NCI-H2081 treated with DMSO at 0.1 percent for 48 hours (cell line): ENCODE results near the gene GSK3A.
"Not testable (repeated sequence)": the region's sequence is repeated elsewhere in the genome, so short reads cannot be mapped to it uniquely, and the experiment has no call there.

Experiments
- DNase-seq: peaks from one replicate; lab custom pipeline; 2025; lab: John Stamatoyannopoulos, UW

Gene GSK3A

GRCh38 chr19:42268142-42268703 is 25.8 kb upstream of the GSK3A start:
- DNase-seq: peak; percentile 95

GRCh38 chr19:42267644-42268141 is 25.3 kb upstream of the GSK3A start:
- no peak for DNase-seq

- not testable (repeated sequence) for DNase-seq
These were observed 24.7 kb upstream of the GSK3A start for GRCh38 chr19:42266928-42267603.

- not testable (repeated sequence) for DNase-seq
These were observed 23.7 kb upstream of the GSK3A start for GRCh38 chr19:42266105-42266504.

- no peak for DNase-seq
These were observed 19.4 kb upstream of the GSK3A start for GRCh38 chr19:42261763-42262162.

GRCh38 chr19:42257842-42258241 is 15.4 kb upstream of the GSK3A start:
- DNase-seq: not testable (repeated sequence)

GRCh38 chr19:42255766-42256745 is 13.7 kb upstream of the GSK3A start:
- no peak for DNase-seq

GRCh38 chr19:42254850-42255765 is 12.7 kb upstream of the GSK3A start, which contains the start of gene ERF:
ERF (minus strand) TSS chr19:42255128; CDS start chr19:42254999, 129 bp downstream.
- DNase-seq: peak; percentile 27

- DNase-seq: no peak
These were observed 11.9 kb upstream of the GSK3A start for GRCh38 chr19:42254089-42254849.

- no peak for DNase-seq
These were observed 11.1 kb upstream of the GSK3A start for GRCh38 chr19:42253245-42254088.

GRCh38 chr19:42252365-42253244 is 10.2 kb upstream of the GSK3A start:
- DNase-seq: no peak

GRCh38 chr19:42251572-42252358 is 9.4 kb upstream of the GSK3A start:
- no peak for DNase-seq

GRCh38 chr19:42250666-42251531 is 8.5 kb upstream of the GSK3A start:
- DNase-seq: no peak

- no peak for DNase-seq
These were observed 7.8 kb upstream of the GSK3A start for GRCh38 chr19:42250183-42250665.

- DNase-seq: no peak
These were observed 7.4 kb upstream of the GSK3A start for GRCh38 chr19:42249769-42250168.

GRCh38 chr19:42249149-42249750 is 6.8 kb upstream of the GSK3A start:
- no peak for DNase-seq
